WTC11 (cell line): ENCODE results near the gene B3GAT1. TPM values are rescaled to one million over a fixed set of nuclear protein-coding genes. Genes with fewer than 3 reads are reported as not detected.

Source experiments
- ATAC-seq: fragments of 200-7000 bp; cut with Tn5 transposase; 2 replicates; pipeline ENCODE4 v1.10.0; 2021; ENCODE audit warnings: mild to moderate bottlenecking, moderate library complexity
- CTCF ChIA-PET: fragments of 300-600 bp; sonication (Branson Sonifier 250); formaldehyde crosslinking; loops from one replicate; lab custom pipeline; 2021; ENCODE audit warnings: antibody characterized with exemption; lab: Charles Lee
- POLR2A ChIA-PET: fragments of 350-600 bp; sonication (Branson Sonifier 250); formaldehyde crosslinking; loops from one replicate; lab custom pipeline; 2021; ENCODE audit warnings: antibody characterized with exemption; lab: Charles Lee
- DNase-seq: peaks from one replicate; pipeline ENCODE4 v3.0.0; 2021; ENCODE audit warnings: low spot score
- H3K27ac Mint-ChIP-seq: 2 replicates; pipeline ENCODE4 v1.8.0; 2021; ENCODE audit warnings: mixed read lengths
- H3K27me3 Mint-ChIP-seq: 2 replicates; pipeline ENCODE4 v1.8.0; 2021; ENCODE audit warnings: low read depth, mild to moderate bottlenecking, moderate library complexity, mixed read lengths
- H3K36me3 Mint-ChIP-seq: 2 replicates; pipeline ENCODE4 v1.8.0; 2021; ENCODE audit warnings: mixed read lengths
- H3K4me1 Mint-ChIP-seq: 2 replicates; pipeline ENCODE4 v1.8.0; 2022; ENCODE audit warnings: mixed read lengths
- H3K4me3 Mint-ChIP-seq: 2 replicates; pipeline ENCODE4 v1.8.0; 2021; ENCODE audit warnings: mild to moderate bottlenecking, moderate library complexity, mixed read lengths
- H3K9me3 Mint-ChIP-seq: 2 replicates; pipeline ENCODE4 v1.8.0; 2021; ENCODE audit warnings: mixed read lengths
- CREB1 ChIP-seq: sonication (generic); formaldehyde crosslinking; IDR thresholded peaks from 2 replicates; pipeline ENCODE4 v1.8.0; 2023; ENCODE audit warnings: mild to moderate bottlenecking, missing genetic modification reagents
- ESRRA ChIP-seq: sonication (generic); formaldehyde crosslinking; IDR thresholded peaks from 2 replicates; pipeline ENCODE4 v1.8.1; 2022; ENCODE audit warnings: mild to moderate bottlenecking, missing genetic modification reagents, borderline replicate concordance
- JAZF1 ChIP-seq: fragments of 250-450 bp; sonication (Bioruptor Pico); IDR thresholded peaks from 2 replicates; pipeline ENCODE4 v1.9.0; 2021; ENCODE audit warnings: moderate library complexity, mild to moderate bottlenecking, inconsistent platforms
- KAT7 ChIP-seq: sonication (generic); formaldehyde crosslinking; IDR thresholded peaks from 2 replicates; pipeline ENCODE4 v1.8.1; 2023; ENCODE audit warnings: missing genetic modification reagents, mild to moderate bottlenecking, borderline replicate concordance
- NFATC4 ChIP-seq: fragments of 250-450 bp; sonication (Bioruptor Pico); IDR thresholded peaks from 2 replicates; pipeline ENCODE4 v1.9.0; 2021; ENCODE audit warnings: mild to moderate bottlenecking
- NR3C1 ChIP-seq: sonication (generic); formaldehyde crosslinking; conservative IDR thresholded peaks from 2 replicates; pipeline ENCODE4 v1.8.1; 2023; ENCODE audit warnings: low read depth, mild to moderate bottlenecking, missing genetic modification reagents
- OVOL2 ChIP-seq: fragments of 250-450 bp; sonication (Bioruptor Pico); IDR thresholded peaks from 2 replicates; pipeline ENCODE4 v1.9.0; 2021; ENCODE audit warnings: mild to moderate bottlenecking, borderline replicate concordance
- PRDM15 ChIP-seq: sonication (generic); formaldehyde crosslinking; IDR thresholded peaks from 2 replicates; pipeline ENCODE4 v1.8.0; 2022; ENCODE audit warnings: missing genetic modification reagents
- TCF7 ChIP-seq: sonication (generic); formaldehyde crosslinking; IDR thresholded peaks from 2 replicates; pipeline ENCODE4 v1.8.0; 2022; ENCODE audit warnings: mild to moderate bottlenecking, low read depth, missing genetic modification reagents, moderate library complexity
- ZBTB43 ChIP-seq: sonication (generic); formaldehyde crosslinking; IDR thresholded peaks from 2 replicates; pipeline ENCODE4 v1.8.1; 2023; ENCODE audit warnings: mild to moderate bottlenecking, missing genetic modification reagents
- ZNF121 ChIP-seq: sonication (generic); formaldehyde crosslinking; IDR thresholded peaks from 2 replicates; pipeline ENCODE4 v1.8.0; 2023; ENCODE audit warnings: missing genetic modification reagents
- ZNF219 ChIP-seq: sonication (generic); formaldehyde crosslinking; IDR thresholded peaks from 2 replicates; pipeline ENCODE4 v1.8.0; 2023; ENCODE audit warnings: missing genetic modification reagents, mild to moderate bottlenecking, borderline replicate concordance
- ZNF263 ChIP-seq: sonication (generic); formaldehyde crosslinking; IDR thresholded peaks from 2 replicates; pipeline ENCODE4 v1.8.1; 2022; ENCODE audit warnings: low read depth, mild to moderate bottlenecking, moderate library complexity, missing genetic modification reagents
- ZNF281 ChIP-seq: sonication (generic); formaldehyde crosslinking; IDR thresholded peaks from 2 replicates; pipeline ENCODE4 v1.8.0; 2023; ENCODE audit warnings: mild to moderate bottlenecking, missing genetic modification reagents
- ZNF423 ChIP-seq: fragments of 250-450 bp; sonication (Bioruptor Pico); IDR thresholded peaks from 2 replicates; pipeline ENCODE4 v2.1.2; 2022; ENCODE audit warnings: mild to moderate bottlenecking, moderate library complexity
- total RNA-seq: library from RNA; stranded (reverse); gene quantifications from 3 replicates; pipeline ENCODE4 v1.2.3, GENCODE V29; 2021
- TF ChIP-seq, protein P1 (sequence below): sonication (generic); formaldehyde crosslinking; IDR thresholded peaks from 2 replicates; pipeline ENCODE4 v1.8.1; 2022; ENCODE audit warnings: low read depth, mild to moderate bottlenecking, moderate library complexity, missing genetic modification reagents, borderline replicate concordance

The B3GAT1 gene
- total RNA-seq, 1 experiment from 2014 or later = 30.0 TPM

- TF ChIP-seq ZNF281 (CRISPR knock-in tag) (no peak), ZBTB43 (CRISPR knock-in tag) (no peak), CREB1 (CRISPR knock-in tag) (no peak)
These were observed 21.2 kb upstream of the B3GAT1 start (continued) for GRCh38 chr11:134433251-134433650.

- H3K27ac Mint-ChIP-seq = no peak overlapping the region
These were observed 20.7 kb upstream of the B3GAT1 start for GRCh38 chr11:134432776-134433175.

GRCh38 chr11:134429106-134429505, 17.1 kb upstream of the B3GAT1 start:
- H3K9me3 Mint-ChIP-seq = peaks cover 8% of the 10 kb centered on the region
- ChIA-PET POLR2A (no interaction called here), CTCF (interaction anchor here (1.1 to 1.4 kb wide), 2 partner anchors 17 to 143 kb away, joined by 3 to 4 read pairs; partner anchors contain the start of gene B3GAT1)
- no peak for TF ChIP-seq KAT7
- TF ChIP-seq OVOL2 (CRISPR knock-in tag) = no peak
- H3K4me3 Mint-ChIP-seq = no peak overlapping the region
- no peak for ATAC-seq
- peaks cover 4% of the 10 kb centered on the region; the same call in 1 of the 2 replicates for H3K36me3 Mint-ChIP-seq
- H3K27me3 Mint-ChIP-seq = no peaks in the 10 kb centered on the region; the same call in 1 of the 2 replicates
- no peak for DNase-seq
- H3K4me1 Mint-ChIP-seq = peaks cover 14% of the 10 kb centered on the region
- H3K27ac Mint-ChIP-seq = no peak overlapping the region

More at GRCh38 chr11:134432776-134433175, 20.7 kb upstream of the B3GAT1 start:
- ChIA-PET POLR2A (no interaction called here), CTCF (no interaction called here)
- TF ChIP-seq NFATC4 (CRISPR knock-in tag) (no peak), ZNF423 (CRISPR knock-in tag) (no peak), TCF7 (CRISPR knock-in tag) (no peak), ZNF263 (CRISPR knock-in tag) (no peak), ZNF121 (CRISPR knock-in tag) (no peak), NR3C1 (CRISPR knock-in tag) (no peak)
- Mint-ChIP-seq H3K36me3 (peaks cover 4% of the 10 kb centered on the region; the same call in 1 of the 2 replicates), H3K9me3 (peaks cover 8% of the 10 kb centered on the region), H3K4me1 (no peaks in the 10 kb centered on the region), H3K4me3 (no peak overlapping the region), H3K27me3 (no peaks in the 10 kb centered on the region; the same call in 1 of the 2 replicates)
- DNase-seq (no peak), ATAC-seq (no peak)

GRCh38 chr11:134425816-134426536, 13.9 kb upstream of the B3GAT1 start:
- no peaks in the 10 kb centered on the region; the same call in none of the 2 replicates for H3K27me3 Mint-ChIP-seq
- POLR2A ChIA-PET = no interaction called here
- no peak for ATAC-seq

DNA sequence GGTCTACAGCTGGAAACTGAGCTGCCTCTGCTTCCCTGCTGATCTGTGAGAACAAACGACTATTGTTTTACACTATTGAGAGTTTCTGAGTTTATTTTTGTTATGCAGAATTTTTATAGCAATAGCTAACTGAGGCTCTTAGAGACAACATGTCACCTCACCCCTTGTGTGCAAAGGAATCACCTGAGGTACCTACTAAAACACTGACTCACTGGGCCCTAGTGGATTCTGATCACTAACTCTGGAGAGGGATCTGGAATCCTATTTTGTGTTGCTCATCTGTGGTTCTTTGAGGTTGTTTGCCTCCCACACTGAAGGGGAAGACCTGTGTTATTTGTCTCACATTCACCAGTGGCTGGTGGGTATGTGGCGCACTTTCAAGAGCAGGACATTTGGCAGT, 13.4 kb upstream of the B3GAT1 start:
- Mint-ChIP-seq H3K9me3 (no peaks in the 10 kb centered on the region), H3K27ac (no peak overlapping the region), H3K4me3 (no peak overlapping the region), H3K27me3 (no peaks in the 10 kb centered on the region; the same call in none of the 2 replicates), H3K4me1 (peaks cover 14% of the 10 kb centered on the region), H3K36me3 (no peaks in the 10 kb centered on the region)
- ATAC-seq (no peak), DNase-seq (no peak)
- CTCF ChIA-PET = no interaction called here
- POLR2A ChIA-PET = no interaction called here
- TF ChIP-seq ZNF219 (CRISPR knock-in tag) (no peak), JAZF1 (no peak), PRDM15 (CRISPR knock-in tag) (no peak), NR3C1 (CRISPR knock-in tag) (no peak)
- TF ChIP-seq, protein P1, sequence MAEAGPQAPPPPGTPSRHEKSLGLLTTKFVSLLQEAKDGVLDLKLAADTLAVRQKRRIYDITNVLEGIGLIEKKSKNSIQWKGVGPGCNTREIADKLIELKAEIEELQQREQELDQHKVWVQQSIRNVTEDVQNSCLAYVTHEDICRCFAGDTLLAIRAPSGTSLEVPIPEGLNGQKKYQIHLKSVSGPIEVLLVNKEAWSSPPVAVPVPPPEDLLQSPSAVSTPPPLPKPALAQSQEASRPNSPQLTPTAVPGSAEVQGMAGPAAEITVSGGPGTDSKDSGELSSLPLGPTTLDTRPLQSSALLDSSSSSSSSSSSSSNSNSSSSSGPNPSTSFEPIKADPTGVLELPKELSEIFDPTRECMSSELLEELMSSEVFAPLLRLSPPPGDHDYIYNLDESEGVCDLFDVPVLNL = no peak

More at GRCh38 chr11:134425816-134426536, 13.9 kb upstream of the B3GAT1 start:
- Mint-ChIP-seq H3K4me3 (no peak overlapping the region), H3K4me1 (peaks cover 14% of the 10 kb centered on the region), H3K36me3 (no peaks in the 10 kb centered on the region), H3K9me3 (peaks cover under 1% of the 10 kb centered on the region; the same call in 1 of the 2 replicates), H3K27ac (no peak overlapping the region)
- peak; percentile 81 for TF ChIP-seq ZNF263 (CRISPR knock-in tag)
- no peak for TF ChIP-seq ESRRA (CRISPR knock-in tag)
- no peak for DNase-seq
- CTCF ChIA-PET = no interaction called here
